ENCODE results near the gene TPST2. TPM values are rescaled to one million over a fixed set of nuclear protein-coding genes. Genes with fewer than 3 reads are reported as not detected.

The TPST2 gene
- total RNA-seq, 4 donors from 2014 or later: 26.8 to 47.9 (median 38.5) TPM

DNA sequence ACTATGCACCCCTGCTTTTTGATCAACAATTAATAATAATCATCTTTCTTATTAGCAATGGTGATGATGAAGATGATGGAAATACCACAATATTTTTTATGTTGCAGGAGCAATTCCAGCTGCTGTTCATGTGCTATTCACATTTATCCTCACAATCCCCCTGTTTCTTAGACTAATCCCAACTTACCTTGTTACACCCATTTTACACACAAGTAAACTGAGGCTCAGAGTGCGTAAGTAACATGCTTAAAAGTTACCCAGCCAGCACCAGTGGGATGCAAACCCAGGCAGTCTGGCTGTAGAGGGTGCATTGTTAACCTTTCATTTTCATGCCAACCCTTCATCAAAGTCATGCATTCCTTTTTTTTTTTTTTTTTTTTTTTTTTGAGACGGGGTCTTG, 30.3 kb upstream of the TPST2 start:
- H3K4me3 ChIP-seq: no peak overlapping the region
- H3K27me3 ChIP-seq: no peaks in the 10 kb centered on the region
- H3K36me3 ChIP-seq: no peaks in the 10 kb centered on the region
- H3K27ac ChIP-seq: no peak overlapping the region
- no peak for DNase-seq
- TF ChIP-seq, protein P1, sequence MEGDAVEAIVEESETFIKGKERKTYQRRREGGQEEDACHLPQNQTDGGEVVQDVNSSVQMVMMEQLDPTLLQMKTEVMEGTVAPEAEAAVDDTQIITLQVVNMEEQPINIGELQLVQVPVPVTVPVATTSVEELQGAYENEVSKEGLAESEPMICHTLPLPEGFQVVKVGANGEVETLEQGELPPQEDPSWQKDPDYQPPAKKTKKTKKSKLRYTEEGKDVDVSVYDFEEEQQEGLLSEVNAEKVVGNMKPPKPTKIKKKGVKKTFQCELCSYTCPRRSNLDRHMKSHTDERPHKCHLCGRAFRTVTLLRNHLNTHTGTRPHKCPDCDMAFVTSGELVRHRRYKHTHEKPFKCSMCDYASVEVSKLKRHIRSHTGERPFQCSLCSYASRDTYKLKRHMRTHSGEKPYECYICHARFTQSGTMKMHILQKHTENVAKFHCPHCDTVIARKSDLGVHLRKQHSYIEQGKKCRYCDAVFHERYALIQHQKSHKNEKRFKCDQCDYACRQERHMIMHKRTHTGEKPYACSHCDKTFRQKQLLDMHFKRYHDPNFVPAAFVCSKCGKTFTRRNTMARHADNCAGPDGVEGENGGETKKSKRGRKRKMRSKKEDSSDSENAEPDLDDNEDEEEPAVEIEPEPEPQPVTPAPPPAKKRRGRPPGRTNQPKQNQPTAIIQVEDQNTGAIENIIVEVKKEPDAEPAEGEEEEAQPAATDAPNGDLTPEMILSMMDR (IDR thresholded peaks at IDR 0.05): no peak
- no peak for TF ChIP-seq POLR2A (IDR thresholded peaks at IDR 0.05)
- peaks cover 0 to under 1% (median 0%) of the 10 kb centered on the region in 4 donors for H3K4me1 ChIP-seq
- H3K9me3 ChIP-seq: no peaks in the 10 kb centered on the region

DNA sequence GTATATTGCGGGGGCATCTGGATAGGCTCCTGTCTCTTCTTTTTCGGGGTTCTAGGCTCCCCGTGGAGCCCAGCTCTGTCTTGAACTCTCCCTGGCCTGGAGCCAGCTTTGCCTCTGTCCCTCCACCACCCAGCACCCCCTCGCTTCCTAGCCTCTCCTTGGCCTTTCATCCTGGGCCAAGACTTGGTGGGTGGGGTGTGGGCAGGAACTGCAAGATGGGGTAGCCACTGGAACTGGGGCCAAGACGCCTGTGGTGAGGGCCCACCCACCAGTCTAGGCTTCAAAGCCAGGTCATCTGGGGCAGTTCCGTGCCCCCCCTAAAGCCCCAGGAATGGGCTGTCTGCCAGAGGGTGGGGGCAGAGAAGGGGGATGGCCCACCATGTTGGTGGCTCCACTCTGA, 29.6 kb upstream of the TPST2 start:
- DNase-seq: no peak
- Histone ChIP-seq H3K4me3 (no peak overlapping the region), H3K27ac (no peak overlapping the region), H3K36me3 (no peaks in the 10 kb centered on the region), H3K4me1 (peaks cover 0 to 3% (median 0%) of the 10 kb centered on the region in 4 donors), H3K9me3 (no peaks in the 10 kb centered on the region), H3K27me3 (no peaks in the 10 kb centered on the region)
- TF ChIP-seq, protein P1 (IDR thresholded peaks at IDR 0.05): no peak
- no peak for TF ChIP-seq POLR2A (IDR thresholded peaks at IDR 0.05)

DNA sequence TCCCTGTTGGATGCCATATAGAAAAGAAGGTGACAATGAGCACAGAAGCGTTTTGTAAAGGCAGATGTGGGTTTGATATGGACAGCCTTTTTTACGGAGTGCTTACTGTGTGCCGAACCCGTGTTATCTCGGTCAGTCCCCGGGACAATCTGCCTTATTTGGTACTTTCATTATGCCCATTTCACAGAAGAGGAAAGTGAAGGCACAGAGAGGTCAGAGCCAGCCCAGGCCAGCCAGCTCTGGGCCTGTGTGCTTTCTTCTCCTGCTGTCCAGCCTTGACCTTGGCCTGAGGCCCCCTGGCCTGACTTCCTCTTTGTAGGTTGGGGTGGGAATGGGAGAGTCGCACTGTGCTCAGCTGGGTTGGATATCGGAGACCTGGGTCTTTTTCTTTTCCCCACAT, 28.5 kb upstream of the TPST2 start:
- DNase-seq: no peak
- H3K9me3 ChIP-seq: no peaks in the 10 kb centered on the region
- TF ChIP-seq, protein P1 (IDR thresholded peaks at IDR 0.05): no peak
- no peak for TF ChIP-seq POLR2A (IDR thresholded peaks at IDR 0.05)
- peaks cover 0 to 3% (median 0%) of the 10 kb centered on the region in 4 donors for H3K4me1 ChIP-seq
- no peaks in the 10 kb centered on the region for H3K36me3 ChIP-seq
- H3K27me3 ChIP-seq: no peaks in the 10 kb centered on the region
- H3K27ac ChIP-seq: no peak overlapping the region
- no peak overlapping the region for H3K4me3 ChIP-seq

DNA sequence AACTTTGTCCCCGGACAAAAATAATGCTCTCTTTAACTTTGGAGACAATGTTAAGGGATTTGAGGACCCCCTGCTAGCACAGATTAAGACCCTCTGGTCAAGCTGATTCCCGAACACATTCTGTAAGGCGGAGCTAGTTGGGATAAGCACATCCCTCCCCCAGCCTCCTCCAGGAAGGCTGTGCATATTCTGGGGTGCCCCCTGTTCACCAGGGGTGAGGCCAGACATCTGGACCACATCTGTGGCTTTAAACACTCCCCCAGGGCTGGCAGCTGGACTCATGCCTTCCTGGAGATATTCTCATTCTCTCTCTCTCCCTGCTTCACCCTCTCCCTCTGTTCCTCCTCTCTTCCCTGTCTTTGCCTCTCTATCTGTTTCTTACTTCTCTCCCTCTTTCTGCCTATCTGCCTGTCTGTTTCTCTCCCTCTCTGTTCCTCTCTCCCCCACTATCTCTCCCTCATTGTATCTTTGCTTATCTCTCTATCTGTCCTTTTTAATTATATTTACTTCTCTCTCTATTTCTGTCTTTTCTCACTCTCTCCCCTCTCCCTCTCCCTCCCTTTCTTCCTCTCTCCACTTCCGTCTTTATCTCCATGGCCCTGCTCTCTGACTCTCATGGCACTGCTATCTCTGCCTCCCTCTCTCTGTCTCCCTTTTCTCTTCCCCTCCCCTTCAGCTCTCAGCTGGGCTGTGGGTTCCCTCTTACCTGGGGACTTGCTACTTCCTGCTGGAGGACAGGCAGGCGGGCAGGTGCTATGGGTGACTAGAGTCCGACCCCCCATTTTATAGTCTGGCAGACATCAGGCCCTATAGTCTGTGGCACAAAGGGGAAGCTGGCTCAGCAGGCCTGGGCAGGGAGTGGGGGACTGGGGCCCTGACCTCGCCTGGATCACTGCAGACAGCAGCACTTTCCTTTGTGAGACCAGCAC, 27.6 kb upstream of the TPST2 start, which contains the start of gene CRYBB1:
TSS of gene CRYBB1 (minus strand) at position 757 of the 929 bp plus-strand sequence. CDS start 1,708 bp downstream, outside the sequence.
- peak in 2 of 3 donors; percentile 52 to 53 for DNase-seq
- H3K9me3 ChIP-seq: no peaks in the 10 kb centered on the region
- no peaks in the 10 kb centered on the region for H3K27me3 ChIP-seq
- H3K27ac ChIP-seq: peak within 1 kb of the TSS in 1 of 4 donors; percentile 10
- H3K36me3 ChIP-seq: no peaks in the 10 kb centered on the region
- peaks cover 0 to 3% (median 0%) of the 10 kb centered on the region in 4 donors for H3K4me1 ChIP-seq
- H3K4me3 ChIP-seq: no peak within 1 kb of the TSS
- TF ChIP-seq, protein P1 (IDR thresholded peaks at IDR 0.05): no peak
- TF ChIP-seq POLR2A (IDR thresholded peaks at IDR 0.05): no peak

DNA sequence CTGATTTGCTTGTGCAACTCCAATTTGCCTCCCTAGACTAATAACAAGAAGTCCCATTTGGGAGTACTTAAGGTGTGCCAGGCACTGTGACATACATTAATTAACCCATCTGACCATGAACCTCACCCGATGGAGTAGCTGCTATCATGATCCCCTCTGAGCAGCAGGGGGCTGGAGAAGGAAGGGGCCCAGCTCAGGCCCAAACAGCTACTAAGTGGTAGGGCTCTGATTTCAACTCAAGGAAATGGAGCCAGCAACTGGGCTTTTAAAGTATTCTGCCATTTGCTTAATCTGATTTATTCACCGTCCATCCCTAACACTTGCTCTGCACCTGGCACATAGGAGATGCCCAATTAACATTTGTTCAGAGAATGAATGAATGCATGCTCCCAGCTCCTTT, 26.7 kb upstream of the TPST2 start:
- no peaks in the 10 kb centered on the region for H3K27me3 ChIP-seq
- TF ChIP-seq, protein P1 (IDR thresholded peaks at IDR 0.05): no peak
- no peak for TF ChIP-seq POLR2A (IDR thresholded peaks at IDR 0.05)
- no peak for DNase-seq
- no peak overlapping the region for H3K4me3 ChIP-seq
- H3K27ac ChIP-seq: no peak overlapping the region
- H3K36me3 ChIP-seq: no peaks in the 10 kb centered on the region
- no peaks in the 10 kb centered on the region for H3K9me3 ChIP-seq
- peaks cover 0 to 3% (median 0%) of the 10 kb centered on the region in 4 donors for H3K4me1 ChIP-seq

All from Peyer's patch (tissue), 4 donors.